ENCODE data around the gene ANGPT4.
A peak's percentile ranks its signal among the peaks of the same experiment; 100 is the strongest.
"Not testable (repeated sequence)": the region's sequence is repeated elsewhere in the genome, so short reads cannot be mapped to it uniquely, and the experiment has no call there.

The ANGPT4 gene

GRCh38 chr20:871436-871835 is 44.7 kb downstream of the ANGPT4 start:
- DNase-seq: no peak

- no peak for DNase-seq
Observed at GRCh38 chr20:870758-871157, 45.4 kb downstream of the ANGPT4 start.

DNA sequence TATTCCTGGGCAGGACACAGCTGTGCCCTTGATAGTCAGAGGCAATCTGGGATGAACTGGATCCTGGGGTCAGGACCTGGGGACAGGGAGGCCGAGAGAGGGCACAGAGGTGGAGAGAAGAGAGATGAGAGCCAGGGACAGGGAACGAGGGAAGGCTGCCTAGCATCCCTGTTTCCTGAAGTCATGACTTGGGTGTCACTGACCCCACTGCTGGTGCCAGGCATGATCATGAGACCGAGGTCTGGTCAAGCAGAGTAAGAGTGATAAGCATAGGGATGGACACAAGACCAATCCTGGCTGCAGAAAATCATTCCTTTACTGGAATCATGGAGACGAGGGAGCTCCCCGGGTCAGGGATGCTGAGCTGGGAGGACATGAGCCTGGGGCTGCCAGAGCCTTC is 46.5 kb downstream of the ANGPT4 start:
- DNase-seq: no peak

DNA sequence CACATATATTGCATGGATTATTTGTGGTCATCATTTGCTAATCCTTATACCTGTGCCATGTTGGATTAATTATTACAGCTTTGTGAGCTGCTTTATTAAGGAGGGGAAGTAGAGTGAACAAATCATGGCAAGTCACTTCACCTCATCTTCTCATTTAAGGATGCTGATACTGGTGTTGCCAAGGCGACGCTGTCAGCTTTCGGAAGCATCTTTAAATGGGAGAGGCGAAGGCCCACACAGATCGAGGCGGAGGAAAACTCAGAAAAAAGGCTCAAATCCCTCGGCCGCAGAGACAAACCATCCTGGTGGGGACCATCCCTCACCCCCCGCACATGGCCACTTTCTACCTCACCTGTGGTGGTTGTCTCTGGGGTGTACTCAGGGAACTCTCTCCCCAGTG is 47.9 kb downstream of the ANGPT4 start:
- DNase-seq: no peak

- DNase-seq: no peak
Observed at GRCh38 chr20:865440-865839, 50.7 kb downstream of the ANGPT4 start.

- DNase-seq: no peak
Observed at GRCh38 chr20:860891-861290, 55.2 kb downstream of the ANGPT4 start.

DNA sequence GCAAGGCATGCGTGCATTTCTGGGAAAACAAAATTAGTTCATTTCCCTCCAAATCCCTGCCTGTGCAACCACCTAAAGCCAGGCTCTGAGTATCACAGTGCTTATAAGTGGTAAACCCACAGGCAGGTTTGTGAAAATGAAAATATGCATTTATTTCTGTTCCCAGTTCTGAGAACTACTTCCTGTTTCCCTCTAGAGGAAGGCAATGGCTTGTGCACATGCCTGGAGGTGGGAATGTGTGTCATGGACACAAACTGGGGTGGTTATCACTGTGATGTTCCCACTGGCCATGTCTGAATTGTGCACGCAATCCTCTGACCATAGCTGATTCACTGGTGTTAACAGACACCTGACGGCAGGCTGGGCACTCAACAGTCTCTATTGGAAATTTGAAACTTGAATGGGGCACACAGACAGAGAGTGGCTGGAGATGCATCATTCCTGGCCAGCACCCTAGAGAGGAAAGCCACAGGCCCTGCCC is 56.3 kb downstream of the ANGPT4 start:
- no peak for DNase-seq

- DNase-seq: no peak
Observed at GRCh38 chr20:858011-858410, 58.1 kb downstream of the ANGPT4 start.

DNA sequence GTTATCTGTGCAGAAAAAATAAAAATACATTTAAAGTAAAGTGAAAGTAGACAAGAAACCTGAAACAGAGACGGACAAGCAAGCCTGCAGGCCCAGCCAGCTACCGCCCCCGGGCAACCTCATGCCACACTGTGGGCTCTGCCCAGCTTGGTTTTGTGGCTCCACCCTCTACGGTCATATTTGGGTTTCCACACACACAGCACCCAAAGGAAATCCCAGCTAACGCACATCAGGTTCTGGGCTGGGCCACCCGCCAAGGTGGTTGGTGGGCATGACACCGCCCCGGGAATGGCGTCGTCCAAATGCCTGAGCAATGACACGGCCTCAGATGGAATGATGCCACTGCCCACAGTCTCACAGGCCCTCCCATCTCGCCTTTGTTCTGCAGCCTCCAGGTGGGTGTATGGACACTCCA is 59.8 kb downstream of the ANGPT4 start:
- no peak for DNase-seq

DNA sequence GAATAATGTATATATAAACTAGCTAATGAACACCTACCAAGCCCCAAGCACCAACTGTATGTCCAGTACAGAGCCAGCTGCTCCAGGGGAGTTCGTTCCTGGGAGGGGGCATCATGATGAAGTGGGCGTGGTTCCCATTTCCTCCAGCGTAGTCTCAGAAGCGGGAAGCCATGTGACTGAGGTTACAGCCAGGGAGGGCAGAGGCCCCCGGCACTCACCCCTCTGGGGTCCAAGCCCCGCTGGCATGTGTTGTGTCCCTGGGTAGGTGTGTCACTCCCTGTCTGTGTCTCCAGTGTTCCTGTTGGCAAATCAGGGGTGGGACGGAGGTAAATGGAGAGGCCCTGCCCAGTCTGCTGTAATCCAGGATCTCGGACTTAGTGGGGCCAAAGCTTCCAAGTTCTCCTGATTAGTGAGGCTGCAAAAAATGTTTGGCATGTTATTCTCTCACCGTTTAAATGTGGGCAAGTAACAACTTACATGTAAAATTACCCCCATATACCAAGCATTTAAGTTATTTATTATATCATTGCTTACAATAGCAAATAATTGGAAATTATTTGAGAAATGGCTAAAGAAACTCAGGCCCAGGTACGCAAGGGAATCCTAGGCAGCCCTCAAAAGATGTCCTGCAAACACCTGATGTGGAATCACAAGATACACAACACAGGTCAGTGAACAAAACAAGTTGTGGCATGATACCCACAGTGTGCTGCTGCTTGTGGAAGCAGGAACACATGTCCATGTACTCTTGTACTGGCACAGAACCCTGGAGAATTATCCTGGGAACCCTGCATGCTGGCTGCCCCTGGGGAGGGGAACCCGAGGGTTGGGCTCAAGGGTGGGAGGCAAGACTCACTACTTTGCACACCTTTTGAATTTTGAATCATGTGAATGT is 60.4 kb downstream of the ANGPT4 start:
- DNase-seq: no peak

DNA sequence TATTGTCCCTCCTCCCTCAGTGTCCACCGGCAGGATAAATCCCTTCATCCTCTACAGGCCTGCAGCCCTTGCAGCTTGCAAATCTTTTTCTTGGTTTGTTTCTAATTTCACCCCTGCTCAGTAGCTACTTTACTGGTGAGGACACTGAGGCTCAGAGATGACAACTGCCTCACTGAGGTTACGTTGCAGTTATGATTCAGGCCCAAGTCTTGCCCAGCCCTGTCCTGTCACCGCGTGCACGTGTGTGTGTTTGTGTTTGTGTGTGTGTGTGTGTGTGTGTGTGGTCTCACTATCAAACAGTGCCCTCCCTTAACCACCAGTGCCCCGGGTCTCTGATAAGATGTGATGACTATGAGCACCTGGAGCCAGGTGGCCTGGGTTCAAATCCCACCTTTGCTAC is 61.5 kb downstream of the ANGPT4 start:
- no peak for DNase-seq

GRCh38 chr20:853406-853996 is 62.6 kb downstream of the ANGPT4 start:
- DNase-seq: no peak

DNA sequence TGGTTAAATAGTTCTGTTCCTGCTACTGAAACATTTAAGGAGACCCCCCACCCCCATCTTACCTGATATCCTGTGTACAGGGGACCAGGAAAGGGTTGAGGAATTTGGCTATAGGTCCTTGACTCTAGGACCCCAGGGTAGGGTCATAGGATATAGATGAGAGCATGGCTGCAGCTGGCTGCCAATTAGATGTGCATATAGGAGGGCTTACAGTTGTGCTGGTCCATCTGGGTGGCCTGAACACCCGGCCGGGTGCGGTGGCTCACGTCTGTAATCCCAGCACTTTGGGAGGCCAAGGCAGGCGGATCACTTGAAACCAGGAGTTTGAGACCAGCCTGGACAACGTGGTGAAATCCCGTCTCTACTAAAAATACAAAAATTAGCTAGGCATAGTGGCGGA is 67.4 kb downstream of the ANGPT4 start:
- not testable (repeated sequence) for DNase-seq

DNA sequence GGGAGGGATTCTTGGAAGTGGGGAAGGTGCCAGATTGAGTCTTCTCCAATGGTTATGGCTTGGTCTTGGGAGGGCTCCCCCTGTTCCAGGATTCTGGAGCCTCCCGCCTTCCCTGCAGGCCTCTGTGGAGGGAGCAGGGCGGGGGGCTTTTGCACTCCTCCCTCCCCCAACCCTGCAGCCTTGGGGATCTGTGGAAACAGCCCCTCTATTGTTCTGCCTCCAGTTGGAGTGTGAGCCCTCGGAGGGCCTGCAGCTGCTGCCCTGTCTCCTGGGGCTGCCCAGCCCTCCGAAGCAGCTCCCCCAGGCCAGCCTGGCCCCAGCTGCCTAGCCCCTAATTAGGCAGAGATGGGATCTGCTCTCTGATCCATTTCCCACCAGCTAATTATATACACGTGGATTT is 67.9 kb downstream of the ANGPT4 start:
- DNase-seq: no peak

DNA sequence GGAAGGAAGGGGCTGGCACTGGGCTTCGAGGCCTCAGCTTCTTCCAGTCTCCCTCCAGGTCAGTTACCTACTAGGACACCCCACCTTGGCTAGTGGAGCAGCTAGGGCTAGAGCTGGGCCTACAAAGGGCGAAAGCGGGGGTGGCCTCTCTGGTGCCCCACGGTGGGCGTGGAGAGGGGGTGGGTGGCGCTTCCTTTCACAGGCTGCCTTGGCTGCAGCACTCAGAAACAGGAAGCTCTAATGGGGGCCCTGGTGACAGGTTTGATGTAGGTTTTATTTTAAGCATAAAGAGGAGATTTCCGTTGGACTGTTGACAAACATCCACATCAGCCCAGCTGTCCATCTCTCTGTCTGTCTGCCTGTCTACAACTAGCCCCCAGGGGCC is 69.2 kb downstream of the ANGPT4 start:
- no peak for DNase-seq

DNA sequence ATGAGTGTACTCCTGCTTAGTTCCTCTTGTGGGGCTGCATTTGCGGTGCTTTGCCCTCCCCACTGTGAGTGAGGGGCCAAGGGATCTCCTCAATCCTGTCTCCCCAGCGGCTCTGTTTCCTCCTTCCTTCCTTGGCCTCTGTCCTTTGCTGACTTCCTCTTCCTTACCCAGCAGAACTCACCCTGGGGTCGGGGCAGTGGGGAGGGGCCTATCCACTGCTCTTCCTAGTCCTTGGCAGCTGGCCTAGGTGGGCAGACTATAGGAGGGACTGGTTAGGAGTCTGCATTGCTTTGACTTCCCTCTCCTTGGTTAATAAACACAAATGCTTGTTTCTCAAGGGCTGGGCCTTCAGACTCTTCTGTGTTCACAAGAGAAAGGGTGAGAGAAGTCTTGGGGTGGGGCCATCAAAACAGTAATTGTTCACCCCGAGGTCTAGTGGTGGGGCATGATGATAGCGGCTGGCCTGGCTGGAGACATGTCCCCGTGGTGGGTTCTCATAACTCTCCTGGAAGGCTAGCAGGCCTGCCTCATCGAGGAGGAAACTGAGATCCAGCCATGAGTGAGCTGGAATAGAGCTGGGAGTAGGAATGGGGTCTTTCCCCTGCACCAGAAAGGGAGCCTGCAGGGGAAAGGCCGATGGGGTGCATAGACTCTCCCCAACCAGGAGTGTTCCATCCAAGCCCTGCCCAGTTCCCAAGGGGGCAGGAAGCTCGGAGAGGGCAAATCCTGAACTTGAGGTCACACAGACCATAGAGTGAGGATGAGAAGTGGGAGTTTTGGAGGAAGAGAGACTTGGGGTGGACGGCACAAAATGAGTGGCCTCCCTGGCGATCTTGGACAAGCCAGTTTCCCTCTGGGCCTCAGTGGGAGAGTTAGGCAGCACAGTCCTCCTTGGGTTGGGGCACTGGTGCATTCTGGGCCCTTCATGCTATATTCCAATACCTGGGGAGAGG is 69.9 kb downstream of the ANGPT4 start:
- no peak for DNase-seq

- DNase-seq: peak; percentile 13
Observed at GRCh38 chr20:845226-845868, 70.8 kb downstream of the ANGPT4 start.

- peak; percentile 98 for DNase-seq
Observed at GRCh38 chr20:844473-845225, 71.5 kb downstream of the ANGPT4 start.

DNA sequence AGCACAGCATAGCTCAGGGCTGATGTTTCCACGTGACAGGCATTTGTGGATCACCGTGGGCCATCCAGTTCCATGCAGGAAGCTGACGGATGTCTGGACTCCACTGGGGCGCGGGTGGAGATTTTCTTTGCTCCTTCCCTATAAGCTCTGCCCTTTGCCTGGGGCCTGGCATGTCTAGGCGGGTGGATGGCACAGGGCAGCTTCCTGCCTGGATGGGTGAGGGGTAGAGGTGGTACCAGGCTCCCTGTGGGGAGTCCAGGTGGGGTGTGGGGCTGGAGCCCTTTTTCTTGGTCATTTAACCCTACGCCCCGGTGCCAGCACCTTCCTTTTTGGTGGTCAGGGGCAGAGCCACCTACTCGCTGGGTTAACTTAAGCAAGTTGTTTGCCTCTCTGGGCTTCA is 72.2 kb downstream of the ANGPT4 start:
- peak; percentile 43 for DNase-seq

DNA sequence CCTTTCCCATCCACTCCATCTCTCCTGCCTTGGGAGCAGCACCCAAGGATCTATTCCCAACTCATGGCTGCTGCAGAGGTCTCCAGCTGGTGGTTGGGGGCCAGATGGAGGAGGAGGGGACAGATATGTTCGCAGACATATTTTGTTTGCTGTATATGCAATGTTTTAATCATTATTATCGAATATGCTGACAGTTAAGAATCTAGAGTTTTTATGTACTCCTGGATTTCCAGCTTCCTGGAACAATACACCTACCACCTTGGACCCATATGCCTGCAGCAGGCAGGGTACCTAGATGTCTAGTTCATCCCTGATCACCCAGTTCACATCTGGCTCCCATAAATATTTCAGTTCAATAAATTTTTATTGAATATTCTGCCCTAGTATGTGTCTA is 73.6 kb downstream of the ANGPT4 start:
- peak; percentile 14 for DNase-seq

GRCh38 chr20:841568-842546 is 74.3 kb downstream of the ANGPT4 start:
- peak; percentile 84 for DNase-seq
